Neuronal stem cell (in vitro differentiated cells): ENCODE results near the gene NFIB.

Experiments
- DNase-seq: peaks from one replicate; pipeline ENCODE4 v3.0.0-alpha.2; 2013; ENCODE audit warnings: low spot score
- H2AFZ ChIP-seq: one replicate; pipeline ENCODE4 v1.6.1; 2013; ENCODE audit warnings: mild to moderate bottlenecking, low read length, inconsistent platforms
- H2AK5ac ChIP-seq: 2 replicates; pipeline ENCODE4 v1.6.1; 2013; ENCODE audit warnings: low read depth, mild to moderate bottlenecking, inconsistent platforms, low read length, moderate library complexity, mixed read lengths
- H2BK120ac ChIP-seq: 2 replicates; pipeline ENCODE4 v1.6.1; 2013; ENCODE audit warnings: low read depth, mild to moderate bottlenecking, inconsistent platforms, low read length, moderate library complexity, mixed read lengths
- H2BK12ac ChIP-seq: one replicate; pipeline ENCODE4 v1.6.1; 2013; ENCODE audit warnings: low read length, inconsistent platforms
- H2BK15ac ChIP-seq: 2 replicates; pipeline ENCODE4 v1.6.1; 2013; ENCODE audit warnings: mild to moderate bottlenecking, low read length, inconsistent platforms, mixed read lengths
- H2BK5ac ChIP-seq: one replicate; pipeline ENCODE4 v1.6.1; 2013; ENCODE audit warnings: inconsistent platforms, mild to moderate bottlenecking, low read length, moderate library complexity
- H3K14ac ChIP-seq: one replicate; pipeline ENCODE4 v1.6.1; 2013; ENCODE audit warnings: low read length, inconsistent platforms
- H3K18ac ChIP-seq: 2 replicates; pipeline ENCODE4 v1.6.1; 2013; ENCODE audit warnings: low read length, inconsistent platforms
- H3K23ac ChIP-seq: 2 replicates; pipeline ENCODE4 v1.6.1; 2013; ENCODE audit warnings: low read depth, mild to moderate bottlenecking, mixed read lengths, low read length, inconsistent platforms; ENCODE audit not compliant: poor library complexity
- H3K27ac ChIP-seq: replicated peaks from 3 replicates; pipeline ENCODE4 v1.5.1; 2013; ENCODE audit warnings: low read length, inconsistent platforms
- H3K27me3 ChIP-seq, 3 experiments: 2 replicates each; pipeline ENCODE4 v1.6.1; 2013; ENCODE audit warnings: low read length in 3 of 3, mild to moderate bottlenecking in 2 of 3, inconsistent platforms in 1 of 3, low read depth in 1 of 3, mixed read lengths in 1 of 3, moderate library complexity in 1 of 3; ENCODE audit not compliant: control insufficient read depth in 3 of 3, insufficient read depth in 3 of 3
- H3K36me3 ChIP-seq, 2 donors: replicated peaks in 1 of 2; 2 replicates each; pipeline ENCODE4 v1.6.1; 2013; ENCODE audit warnings: low read length in 2 of 2; ENCODE audit not compliant: control insufficient read depth in 2 of 2, insufficient read depth in 2 of 2
- H3K4ac ChIP-seq: 2 replicates; pipeline ENCODE4 v1.6.1; 2013; ENCODE audit warnings: inconsistent platforms, mild to moderate bottlenecking, low read length, moderate library complexity
- H3K4me1 ChIP-seq, 2 donors: 1 replicate in 1 of 2; 2 replicates in 1 of 2; pipeline ENCODE4 v1.6.1; 2013; ENCODE audit warnings: low read length in 2 of 2, low read depth in 1 of 2; ENCODE audit not compliant: control insufficient read depth in 2 of 2, insufficient read depth in 1 of 2
- H3K4me2 ChIP-seq: one replicate; pipeline ENCODE4 v1.6.1; 2013; ENCODE audit warnings: mild to moderate bottlenecking, low read length, inconsistent platforms; ENCODE audit not compliant: insufficient read depth, poor library complexity, severe bottlenecking
- H3K4me3 ChIP-seq, 2 donors: 2 replicates each; pipeline ENCODE4 v1.5.1; 2013; ENCODE audit warnings: low read length in 2 of 2, mild to moderate bottlenecking in 2 of 2, inconsistent platforms in 1 of 2, moderate library complexity in 1 of 2
- H3K79me1 ChIP-seq: one replicate; pipeline ENCODE4 v1.6.1; 2013; ENCODE audit warnings: low read depth, mild to moderate bottlenecking, inconsistent platforms, low read length, moderate library complexity
- H3K9ac ChIP-seq: one replicate; pipeline ENCODE4 v1.6.1; 2013; ENCODE audit warnings: mild to moderate bottlenecking, low read depth, low read length, inconsistent platforms; ENCODE audit not compliant: poor library complexity
- H3K9me3 ChIP-seq, 2 donors: replicated peaks in 1 of 2; 2 replicates each; pipeline versions ENCODE3 to v1.6.1; 2013; ENCODE audit warnings: low read length in 2 of 2, mild to moderate bottlenecking in 2 of 2, inconsistent platforms in 1 of 2, low read depth in 1 of 2, mixed read lengths in 1 of 2, moderate library complexity in 1 of 2; ENCODE audit not compliant: control insufficient read depth in 2 of 2, insufficient read depth in 1 of 2
- H4K8ac ChIP-seq: one replicate; pipeline ENCODE4 v1.6.1; 2013; ENCODE audit warnings: low read depth, mild to moderate bottlenecking, inconsistent platforms, low read length, moderate library complexity
- H4K91ac ChIP-seq: one replicate; pipeline ENCODE4 v1.6.1; 2013; ENCODE audit warnings: low read length, low read depth, mild to moderate bottlenecking, inconsistent platforms; ENCODE audit not compliant: poor library complexity
- WGBS, 2 donors: extraction: QIAGEN DNeasy Blood & Tissue Kit; methylation state at CpG; one replicate each; pipeline ENCODE4 v1.1.7; 2013; ENCODE audit warnings: missing lambda C conversion rate in 2 of 2, mixed read lengths in 1 of 2; ENCODE audit not compliant: insufficient read length in 2 of 2, insufficient replicate concordance in 1 of 2; ENCODE audit errors: extremely low coverage in 2 of 2; 5-methylcytosine and 5-hydroxymethylcytosine counted together

NFIB gene

DNA sequence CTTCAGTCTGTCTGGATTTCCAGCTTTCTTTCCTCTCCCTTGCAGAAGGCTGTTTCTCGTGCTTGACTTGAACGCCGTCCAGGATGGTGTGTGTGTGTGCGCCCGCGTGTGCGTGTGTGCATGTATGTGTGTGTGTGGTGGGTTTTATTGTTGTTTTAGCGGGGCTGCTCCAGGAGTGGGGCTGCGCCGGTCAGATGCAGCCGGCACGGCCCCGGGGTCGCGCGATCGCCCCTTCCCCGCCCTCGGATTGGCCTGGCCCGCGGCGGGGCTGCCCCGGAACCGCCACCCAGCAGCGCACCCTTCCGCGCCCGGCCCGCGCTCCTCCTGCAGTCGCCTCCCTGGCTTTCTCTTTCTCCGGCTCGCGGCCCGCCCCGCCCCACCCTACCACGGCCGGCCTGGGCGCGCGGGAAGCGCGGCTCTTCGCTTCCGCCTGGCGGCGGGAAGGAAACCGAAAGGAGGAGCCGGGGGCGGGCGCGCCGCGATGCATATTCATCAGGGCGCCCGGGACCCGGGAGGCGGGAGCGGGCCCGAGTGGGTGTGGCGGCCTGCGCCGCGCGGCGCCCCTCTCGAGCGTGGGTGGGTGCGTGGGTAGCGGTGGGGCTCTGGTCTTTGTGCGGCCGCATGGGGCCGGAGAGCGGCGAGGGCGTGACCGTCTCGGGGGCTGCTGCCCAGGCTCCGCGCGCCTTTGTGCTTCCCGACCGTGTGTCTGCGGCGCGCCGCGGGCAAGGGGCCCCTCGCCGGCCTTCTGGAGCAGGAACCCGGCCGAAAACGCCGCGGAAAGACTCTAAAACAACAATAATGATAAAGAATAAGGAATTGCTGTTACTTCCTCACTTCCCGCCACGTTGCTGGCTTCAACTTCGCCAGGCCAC, 8.5 kb upstream of the NFIB start:
- Histone ChIP-seq H3K4me3 (peak overlapping the region; percentile 61 to 87), H3K4ac (no peak overlapping the region), H2AK5ac (no peak overlapping the region), H2BK12ac (no peak overlapping the region), H3K36me3 (no peaks in the 10 kb centered on the region), H3K4me1 (peaks cover 1 to 33% of the 10 kb centered on the region in 2 donors), H2BK15ac (peak overlapping the region; percentile 37), H3K27me3 (peaks cover 4 to 39% (median 35%) of the 10 kb centered on the region in 3 experiments), H3K27ac (no peak overlapping the region), H3K9me3 (no peaks in the 10 kb centered on the region), H3K9ac (peak overlapping the region; percentile 70), H2BK5ac (peak overlapping the region; percentile 53), H3K4me2 (peak overlapping the region; percentile 84), H3K79me1 (no peaks in the 10 kb centered on the region), H4K91ac (no peak overlapping the region), H3K18ac (peak overlapping the region; percentile 97), H3K14ac (peak overlapping the region; percentile 71), H2BK120ac (no peak overlapping the region), H2AFZ (peak overlapping the region; percentile 98), H4K8ac (peak overlapping the region; percentile 29), H3K23ac (peak overlapping the region; percentile 85)
- no CpG with 5 or more reads among the region's 98 CpGs for WGBS, 2 donors
- peak; percentile 88 for DNase-seq

DNA sequence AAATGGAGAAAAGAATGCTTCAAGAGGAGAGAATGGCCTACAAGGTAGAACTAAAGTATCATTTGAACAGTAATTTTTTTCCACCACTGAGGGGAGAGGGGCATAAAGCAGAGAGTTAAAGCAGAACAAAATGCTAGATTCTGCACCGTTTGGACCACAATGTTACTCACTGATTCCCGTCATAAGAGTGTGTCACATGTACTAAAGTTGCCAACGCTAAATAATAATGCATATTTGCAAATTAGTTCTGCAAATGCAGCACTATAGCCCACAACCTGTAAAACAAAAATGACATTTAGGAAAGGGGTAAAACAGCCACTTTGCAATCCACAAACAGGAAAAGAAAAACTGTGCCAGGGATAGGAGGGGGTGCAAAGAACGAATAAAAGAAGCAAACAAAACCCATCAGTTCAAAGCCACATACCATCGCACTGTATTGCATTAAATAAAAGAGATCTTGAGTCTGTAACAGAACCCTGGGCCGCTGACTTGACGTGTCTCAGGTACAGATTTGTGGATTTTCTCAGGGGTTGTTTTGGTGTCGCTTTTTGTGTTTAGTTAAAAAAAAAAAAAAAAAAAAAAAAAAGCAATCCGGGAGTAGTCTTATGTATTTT, 7.7 kb upstream of the NFIB start:
- Histone ChIP-seq H2BK15ac (no peak overlapping the region), H3K18ac (no peak overlapping the region), H2AFZ (peak overlapping the region; percentile 98), H3K27me3 (peaks cover 6 to 47% (median 37%) of the 10 kb centered on the region in 3 experiments), H3K4ac (no peak overlapping the region), H3K4me3 (peak overlapping the region in 1 of 2 donors; percentile 61), H4K91ac (no peak overlapping the region), H3K23ac (no peak overlapping the region), H2BK12ac (no peak overlapping the region), H2BK120ac (no peak overlapping the region), H2BK5ac (no peak overlapping the region), H3K27ac (no peak overlapping the region), H3K4me1 (peaks cover 1 to 33% of the 10 kb centered on the region in 2 donors), H3K79me1 (no peaks in the 10 kb centered on the region), H4K8ac (no peak overlapping the region), H3K9ac (no peak overlapping the region), H2AK5ac (no peak overlapping the region), H3K4me2 (peak overlapping the region; percentile 84), H3K36me3 (no peaks in the 10 kb centered on the region), H3K14ac (no peak overlapping the region), H3K9me3 (no peaks in the 10 kb centered on the region)
- WGBS, 2 donors, result no CpG with 5 or more reads among the region's 9 CpGs
- no peak for DNase-seq

DNA sequence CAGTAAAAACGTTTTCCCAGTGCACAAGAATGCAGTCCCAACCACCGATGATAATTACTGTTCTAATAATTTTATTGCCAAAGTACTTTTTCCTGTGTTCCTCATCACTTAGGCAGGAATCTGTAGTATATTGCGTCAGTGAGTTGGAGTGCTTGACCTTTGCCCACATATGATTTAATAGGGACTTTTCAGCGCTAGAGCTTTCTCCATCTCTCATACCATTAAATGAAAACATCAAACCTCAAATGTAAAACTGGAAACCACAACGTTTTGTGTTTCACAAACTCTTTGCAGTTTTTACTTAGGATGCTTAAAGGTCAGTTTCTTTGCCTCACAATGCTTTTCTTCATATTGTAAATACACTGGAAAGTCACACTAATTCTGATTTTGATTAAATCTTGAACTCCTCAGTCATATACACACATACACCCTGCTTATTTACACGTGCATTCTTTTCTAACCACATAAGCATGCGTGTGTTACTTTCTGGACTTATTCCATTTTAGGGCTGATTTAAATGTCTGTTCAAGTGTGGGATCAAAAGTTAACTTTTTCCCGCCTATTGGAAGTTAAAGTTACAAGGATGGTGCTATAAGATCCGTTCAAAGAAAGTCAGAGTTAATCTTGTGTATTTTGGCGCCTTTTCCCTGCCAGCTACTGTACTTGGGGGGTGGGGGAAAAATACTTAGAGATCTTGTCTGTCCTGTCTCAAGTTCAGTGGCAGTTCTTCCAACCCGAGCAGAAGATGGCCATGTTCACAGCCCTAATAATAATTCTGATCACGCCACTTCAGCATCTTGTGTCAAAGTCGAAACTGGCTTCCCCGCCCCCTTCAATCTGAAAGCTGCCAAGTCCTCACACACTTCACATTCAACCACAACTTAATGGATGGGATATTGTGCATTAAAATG, 6.6 kb upstream of the NFIB start:
- H3K9ac ChIP-seq, result no peak overlapping the region
- no peak overlapping the region for H3K18ac ChIP-seq
- no peaks in the 10 kb centered on the region for H3K9me3 ChIP-seq
- H3K4me2 ChIP-seq, result no peak overlapping the region
- no peaks in the 10 kb centered on the region for H3K79me1 ChIP-seq
- no peak overlapping the region for H2AK5ac ChIP-seq
- H3K36me3 ChIP-seq, result no peaks in the 10 kb centered on the region
- H3K23ac ChIP-seq, result no peak overlapping the region
- peak overlapping the region in 1 of 2 donors; percentile 61 for H3K4me3 ChIP-seq
- H3K4ac ChIP-seq, result no peak overlapping the region
- H2BK15ac ChIP-seq, result no peak overlapping the region
- no peak overlapping the region for H4K8ac ChIP-seq
- H2BK12ac ChIP-seq, result no peak overlapping the region
- H3K27me3 ChIP-seq, result peaks cover 6 to 55% (median 41%) of the 10 kb centered on the region in 3 experiments
- H3K4me1 ChIP-seq, result peaks cover 3 to 38% of the 10 kb centered on the region in 2 donors
- no peak for DNase-seq
- no peak overlapping the region for H3K14ac ChIP-seq
- H3K27ac ChIP-seq, result no peak overlapping the region
- no peak overlapping the region for H4K91ac ChIP-seq
- H2AFZ ChIP-seq, result peak overlapping the region; percentile 26
- no peak overlapping the region for H2BK120ac ChIP-seq
- no CpG with 5 or more reads among the region's 14 CpGs for WGBS, 2 donors
- no peak overlapping the region for H2BK5ac ChIP-seq
